Keratinocyte (primary cell): ENCODE data around the gene CAMK2D. TPM values are rescaled to one million over a fixed set of nuclear protein-coding genes. Genes with fewer than 3 reads are reported as not detected.

Source experiments
- DNase-seq: peaks from one replicate; pipeline ENCODE4 v3.0.0-alpha.2; 2011; ENCODE audit warnings: low read depth, missing footprints, low spot score
- FAIRE-seq: peaks from 2 replicates; lab custom pipeline; 2011; peaks lifted over from hg19 to GRCh38; lab: Jason Lieb, UNC
- H2AFZ ChIP-seq: 2 replicates; pipeline ENCODE4 v1.6.0; 2012; ENCODE audit warnings: low read length, control low read depth, inconsistent platforms; ENCODE audit not compliant: control insufficient read depth
- H3K27ac ChIP-seq: 2 replicates; pipeline ENCODE4 v1.5.1; 2011; ENCODE audit warnings: low read length; ENCODE audit not compliant: control insufficient read depth, insufficient read depth
- H3K27me3 ChIP-seq: 3 replicates; pipeline ENCODE4 v1.6.0; 2011; ENCODE audit warnings: low read length; ENCODE audit not compliant: control insufficient read depth, insufficient read depth; ENCODE audit errors: extremely low read depth
- H3K36me3 ChIP-seq, 2 experiments: 2 replicates in 1 of 2; 3 replicates in 1 of 2; pipeline ENCODE4 v1.5.1; 2011; ENCODE audit warnings: low read length in 2 of 2, mild to moderate bottlenecking in 1 of 2; ENCODE audit not compliant: control insufficient read depth in 2 of 2, insufficient read depth in 2 of 2; ENCODE audit errors: extremely low read depth in 1 of 2
- H3K4me1 ChIP-seq: 3 replicates; pipeline ENCODE4 v1.5.1; 2011; ENCODE audit warnings: low read length; ENCODE audit not compliant: control insufficient read depth, insufficient read depth; ENCODE audit errors: extremely low read depth
- H3K4me2 ChIP-seq: 3 replicates; pipeline ENCODE4 v1.6.0; 2011; ENCODE audit warnings: low read depth, low read length; ENCODE audit not compliant: control insufficient read depth, insufficient read depth; ENCODE audit errors: extremely low read depth
- H3K4me3 ChIP-seq, 3 experiments: fragments of 200-600 bp in 1 of 3; sonication (generic) in 1 of 3; 2 replicates in 2 of 3; 3 replicates in 1 of 3; pipeline ENCODE4 v1.5.1; 2011 to 2016; ENCODE audit warnings: low read length in 3 of 3, mild to moderate bottlenecking in 3 of 3, control low read depth in 2 of 3, inconsistent platforms in 1 of 3, low read depth in 1 of 3, mixed read lengths in 1 of 3, mixed run types in 1 of 3, moderate library complexity in 1 of 3; ENCODE audit not compliant: control insufficient read depth in 2 of 3, insufficient read depth in 2 of 3; ENCODE audit errors: extremely low read depth in 1 of 3
- H3K79me2 ChIP-seq: 2 replicates; pipeline ENCODE4 v1.6.0; 2012; ENCODE audit warnings: low read length; ENCODE audit not compliant: control insufficient read depth, insufficient read depth
- H3K9ac ChIP-seq: 3 replicates; pipeline ENCODE4 v1.6.0; 2011; ENCODE audit warnings: low read length; ENCODE audit not compliant: control insufficient read depth, insufficient read depth; ENCODE audit errors: extremely low read depth
- H3K9me1 ChIP-seq: 3 replicates; pipeline ENCODE4 v1.6.0; 2011; ENCODE audit warnings: low read length; ENCODE audit not compliant: control insufficient read depth, insufficient read depth; ENCODE audit errors: extremely low read depth
- H3K9me3 ChIP-seq: 2 replicates; pipeline ENCODE4 v1.5.1; 2012; ENCODE audit warnings: low read depth, low read length; ENCODE audit not compliant: control insufficient read depth
- H4K20me1 ChIP-seq: 3 replicates; pipeline ENCODE4 v1.6.0; 2011; ENCODE audit warnings: low read length; ENCODE audit not compliant: control insufficient read depth, insufficient read depth; ENCODE audit errors: extremely low read depth
- CTCF ChIP-seq, 3 experiments: IDR thresholded peaks in 1 of 3; conservative IDR thresholded peaks in 1 of 3; optimal IDR thresholded peaks in 1 of 3; 2 replicates in 2 of 3; 3 replicates in 1 of 3; pipeline versions ENCODE3 to v1.5.1; 2011; ENCODE audit warnings: low read length in 3 of 3, mild to moderate bottlenecking in 3 of 3, moderate library complexity in 2 of 3, control low read depth in 1 of 3, inconsistent platforms in 1 of 3; ENCODE audit not compliant: insufficient read depth in 2 of 3; ENCODE audit errors: extremely low read depth in 1 of 3
- EZH2 ChIP-seq: IDR thresholded peaks from one replicate; pipeline ENCODE4 v1.6.1; 2012; ENCODE audit warnings: inconsistent platforms, mild to moderate bottlenecking, low read length, moderate library complexity
- dilution Hi-C: fragments of 300-500 bp; cut with MboI; formaldehyde crosslinking; loops from one replicate; pipeline ENCODE4 v1.7.0; 2020; ENCODE audit warnings: low sequenced_read_pairs; ENCODE audit not compliant: extremely low pct_ligation_motif_present
- polyA plus RNA-seq, 5 experiments: library from polyadenylated mRNA; depleted of rRNA in 3 of 5; stranded (reverse) in 3 of 5; stranded (forward) in 1 of 5; unstranded in 1 of 5; fragments of >200 nt; gene quantifications; 1 replicate in 1 of 5; 2 replicates in 3 of 5; 3 replicates in 1 of 5; pipeline versions ENCODE4 v1.2.1 to v1.2.3, GENCODE V29; 2011 to 2012; ENCODE audit warnings: missing spikeins in 2 of 5, low read depth in 1 of 5, low replicate concordance in 1 of 5

The CAMK2D gene
- polyA plus RNA-seq, 1 donor (not counting 4 experiments of a cell fraction or from before 2014, with no cell fraction given) = 18.8 TPM

GRCh38 chr4:113641025-113641431 is 120.5 kb downstream of the CAMK2D start:
- DNase-seq (no peak), FAIRE-seq (no peak)
- Histone ChIP-seq H2AFZ (no peak overlapping the region), H3K9ac (no peak overlapping the region), H3K4me2 (no peak overlapping the region), H3K9me3 (no peaks in the 10 kb centered on the region), H3K4me1 (no peaks in the 10 kb centered on the region), H3K4me3 (no peak overlapping the region), H4K20me1 (no peaks in the 10 kb centered on the region), H3K36me3 (no peaks in the 10 kb centered on the region), H3K9me1 (no peaks in the 10 kb centered on the region), H3K27ac (no peak overlapping the region), H3K79me2 (no peaks in the 10 kb centered on the region), H3K27me3 (no peaks in the 10 kb centered on the region)
- TF ChIP-seq EZH2 = no peak
- no peak for TF ChIP-seq CTCF (optimal IDR thresholded peaks at IDR 0.05 in 1 of 3, IDR thresholded peaks at IDR 0.05 in 1 of 3, conservative IDR thresholded peaks at IDR 0.05 in 1 of 3; ENCODE audit: extremely low read depth in 1 of 3, insufficient read depth in 2 of 3, low read length in 3 of 3)
- dilution Hi-C loops = no loop called here

GRCh38 chr4:113639326-113639725 is 122.2 kb downstream of the CAMK2D start:
- no peak for FAIRE-seq
- no peaks in the 10 kb centered on the region for H4K20me1 ChIP-seq
- no peak for TF ChIP-seq EZH2
- no peak for TF ChIP-seq CTCF (optimal IDR thresholded peaks at IDR 0.05 in 1 of 3, IDR thresholded peaks at IDR 0.05 in 1 of 3, conservative IDR thresholded peaks at IDR 0.05 in 1 of 3; ENCODE audit: extremely low read depth in 1 of 3, insufficient read depth in 2 of 3, low read length in 3 of 3)

More at GRCh38 chr4:113639326-113639725, 122.2 kb downstream of the CAMK2D start:
- no peak overlapping the region for H3K27ac ChIP-seq
- no peak for DNase-seq
- no peaks in the 10 kb centered on the region for H3K79me2 ChIP-seq
- H3K4me2 ChIP-seq = no peak overlapping the region
- no peak overlapping the region for H3K9ac ChIP-seq
- H3K27me3 ChIP-seq = no peaks in the 10 kb centered on the region
- H3K36me3 ChIP-seq = no peaks in the 10 kb centered on the region
- H3K4me3 ChIP-seq = no peak overlapping the region
- H2AFZ ChIP-seq = no peak overlapping the region
- dilution Hi-C loops = no loop called here
- H3K9me1 ChIP-seq = no peaks in the 10 kb centered on the region
- H3K9me3 ChIP-seq = no peaks in the 10 kb centered on the region
- H3K4me1 ChIP-seq = no peaks in the 10 kb centered on the region
